WI38 (cell line): Measurements from ENCODE around the gene CCDC91.
"Not testable (repeated sequence)": the region's sequence is repeated elsewhere in the genome, so short reads cannot be mapped to it uniquely, and the experiment has no call there.

Source experiments
- H3K4me3 ChIP-seq: 2 replicates; pipeline ENCODE4 v1.5.1; 2011; ENCODE audit warnings: low read depth, mild to moderate bottlenecking, control low read depth, low read length
- CTCF ChIP-seq: IDR thresholded peaks from 2 replicates; pipeline ENCODE4 v1.5.1; 2012; ENCODE audit warnings: low read depth, mild to moderate bottlenecking, control low read depth, low read length

CCDC91 gene

GRCh38 chr12:28446031-28446430 lies 255.8 kb downstream of the CCDC91 start:
- TF ChIP-seq CTCF, result no peak
- H3K4me3 ChIP-seq, result no peak overlapping the region

DNA sequence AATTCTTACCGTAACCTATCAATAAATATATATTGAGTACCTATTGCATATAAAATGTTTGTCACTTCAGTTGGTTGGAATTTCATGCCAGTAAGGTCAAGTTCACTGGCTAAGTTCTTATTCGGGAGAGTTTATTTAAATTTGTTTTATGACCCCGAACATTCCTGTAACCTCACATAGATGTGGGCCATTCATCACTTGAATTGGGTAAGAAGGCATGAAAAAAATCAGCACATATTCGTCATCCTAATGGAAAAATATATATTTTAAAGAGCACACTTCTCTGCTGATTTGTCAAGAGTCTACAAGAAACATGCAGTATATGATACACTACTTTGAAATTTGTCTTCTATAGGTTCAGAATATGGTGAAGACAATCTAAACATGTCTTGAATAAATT lies 263.4 kb downstream of the CCDC91 start:
- no peak overlapping the region for H3K4me3 ChIP-seq
- no peak for TF ChIP-seq CTCF

GRCh38 chr12:28456934-28457710 lies 266.9 kb downstream of the CCDC91 start:
- no peak for TF ChIP-seq CTCF

DNA sequence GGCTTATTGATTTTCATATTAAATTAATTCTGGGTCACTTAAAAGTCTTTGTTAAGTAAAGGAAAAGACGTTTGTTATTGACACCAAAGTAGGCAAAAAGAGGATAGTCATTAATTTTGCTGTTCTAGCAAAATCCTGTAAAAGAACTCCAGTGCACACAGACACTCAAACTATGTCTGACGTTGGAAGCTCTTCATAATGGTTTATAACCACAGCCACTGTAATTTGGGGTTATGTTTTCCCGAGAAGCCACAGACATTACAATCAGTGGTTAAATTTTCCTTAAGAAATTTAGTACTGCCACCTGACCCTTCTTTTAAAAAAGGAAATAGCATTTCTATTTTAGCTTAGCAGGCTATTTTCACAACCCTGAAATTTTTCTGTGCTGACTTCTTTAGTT lies 267.5 kb downstream of the CCDC91 start:
- no peak for TF ChIP-seq CTCF
- no peak overlapping the region for H3K4me3 ChIP-seq

More at GRCh38 chr12:28456934-28457710, 266.9 kb downstream of the CCDC91 start:
- H3K4me3 ChIP-seq, result no peak overlapping the region

DNA sequence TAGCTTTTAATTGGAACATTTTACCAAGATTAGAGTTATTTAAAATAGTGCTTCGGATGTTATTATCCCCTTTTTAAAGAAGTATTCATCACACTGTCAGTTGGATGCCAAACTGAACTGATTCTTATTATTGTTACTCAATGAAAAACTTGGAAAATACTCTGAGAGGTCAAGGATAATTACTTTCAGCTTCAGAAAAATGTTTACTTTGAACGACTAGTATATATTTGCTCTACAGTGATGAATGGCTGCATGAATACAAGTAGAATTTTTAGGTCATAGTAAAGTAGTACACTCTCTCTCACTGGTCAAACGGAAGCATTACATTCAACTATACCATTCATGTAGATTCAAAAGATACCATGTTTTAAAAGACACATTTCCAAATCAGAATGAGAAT lies 269.2 kb downstream of the CCDC91 start:
- no peak for TF ChIP-seq CTCF
- H3K4me3 ChIP-seq, result no peak overlapping the region

- no peak for TF ChIP-seq CTCF
These were observed 270.3 kb downstream of the CCDC91 start for GRCh38 chr12:28460420-28461130.

GRCh38 chr12:28463396-28463795 lies 273.1 kb downstream of the CCDC91 start:
- H3K4me3 ChIP-seq, result no peak overlapping the region
- TF ChIP-seq CTCF, result no peak

More at GRCh38 chr12:28460420-28461130, 270.3 kb downstream of the CCDC91 start:
- no peak overlapping the region for H3K4me3 ChIP-seq

- H3K4me3 ChIP-seq, result not testable (repeated sequence)
These were observed 281.5 kb downstream of the CCDC91 start for GRCh38 chr12:28471762-28472161.

- H3K4me3 ChIP-seq, result not testable (repeated sequence)
These were observed 285.9 kb downstream of the CCDC91 start for GRCh38 chr12:28476206-28476605.

DNA sequence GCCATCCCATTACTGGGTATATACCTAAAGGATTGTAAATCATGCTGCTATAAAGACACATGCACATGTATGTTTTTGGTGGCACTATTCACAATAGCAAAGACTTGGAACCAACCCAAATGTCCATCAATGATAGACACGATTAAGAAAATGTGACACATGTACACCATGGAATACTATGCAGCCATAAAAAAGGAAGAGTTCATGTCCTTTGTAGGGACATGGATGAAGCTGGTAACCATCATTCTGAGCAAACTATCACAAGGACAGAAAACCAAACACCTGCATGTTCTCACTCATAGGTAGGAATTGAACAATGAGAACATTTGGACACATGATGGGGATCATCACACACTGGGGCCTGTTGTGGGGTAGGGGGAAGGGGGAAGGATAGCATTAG lies 288.8 kb downstream of the CCDC91 start:
- not testable (repeated sequence) for H3K4me3 ChIP-seq
